NCI-H2227 treated with DMSO at 0.1 percent for 48 hours (cell line): Measurements from ENCODE around the gene USP10.

ENCODE experiments used
- DNase-seq: peaks from one replicate; lab custom pipeline; 2025; lab: John Stamatoyannopoulos, UW

The USP10 gene

DNA sequence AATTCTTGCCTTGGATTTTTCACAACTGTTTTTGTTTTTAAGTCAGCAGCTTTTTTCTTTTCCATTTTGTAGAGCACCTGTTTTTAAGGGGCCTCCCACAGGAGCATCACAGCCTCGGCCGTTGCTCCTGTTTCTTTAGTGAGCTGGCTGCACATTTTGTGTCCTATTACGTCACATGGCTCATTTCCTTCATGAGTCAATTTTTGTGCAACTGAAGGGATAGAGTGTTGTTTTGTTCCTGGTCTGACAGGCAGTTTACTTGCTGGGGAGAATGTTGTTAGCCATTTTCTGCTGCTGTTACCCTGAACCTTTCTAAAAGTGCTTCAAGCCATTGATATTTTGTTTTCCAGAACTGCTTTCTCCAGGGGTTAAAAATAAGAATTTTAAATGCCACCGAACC, 75.0 kb downstream of the USP10 start:
- no peak for DNase-seq

DNA sequence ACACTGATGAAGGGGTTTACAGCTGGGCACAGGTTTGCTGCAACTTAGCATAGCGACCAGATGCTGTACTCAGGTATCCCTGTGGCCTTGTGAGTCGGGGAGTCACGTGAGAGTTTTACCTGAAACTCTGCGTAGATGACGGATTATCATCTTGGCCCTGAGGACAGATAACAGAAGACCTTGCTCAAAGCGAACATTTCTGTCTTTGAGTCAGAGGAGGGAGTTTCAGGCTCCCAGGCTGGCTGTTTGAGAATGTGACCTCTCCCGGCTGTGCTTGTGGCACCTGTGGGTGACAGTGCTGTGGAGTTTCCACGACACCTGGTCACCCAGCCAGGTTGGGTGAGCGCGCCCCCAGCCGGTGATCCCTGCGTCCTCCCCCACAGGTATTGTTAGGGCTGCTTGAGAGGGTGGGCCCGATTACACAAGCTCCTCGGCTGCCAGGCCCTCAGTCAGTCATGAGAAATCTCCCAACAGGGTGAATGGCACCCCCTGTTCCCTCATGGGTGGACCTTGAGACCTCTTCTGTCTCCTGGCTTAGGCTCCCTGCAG, 75.5 kb downstream of the USP10 start:
- DNase-seq: no peak

DNA sequence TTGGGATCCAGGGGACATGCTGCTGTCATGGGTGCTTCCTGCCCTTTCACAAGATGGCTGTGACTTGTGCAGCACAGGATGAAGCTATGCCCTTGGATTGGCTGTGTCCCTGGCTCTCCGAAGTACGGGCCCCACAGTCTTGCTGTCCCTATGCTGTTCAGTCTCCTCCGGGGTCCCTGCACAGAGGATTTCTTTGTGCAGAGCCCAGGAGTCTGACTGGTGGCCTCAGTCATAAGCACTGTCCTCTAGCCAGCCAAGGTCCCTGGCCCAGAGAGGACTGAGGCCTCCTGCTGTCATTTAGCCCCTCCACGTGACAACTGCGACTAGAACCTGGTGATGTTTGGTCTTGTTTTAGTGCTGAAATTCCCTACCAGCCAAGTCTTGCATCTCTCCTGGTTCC, 77.6 kb downstream of the USP10 start:
- DNase-seq: no peak

- DNase-seq: no peak
Observed at GRCh38 chr16:84778720-84779119, 78.9 kb downstream of the USP10 start.

DNA sequence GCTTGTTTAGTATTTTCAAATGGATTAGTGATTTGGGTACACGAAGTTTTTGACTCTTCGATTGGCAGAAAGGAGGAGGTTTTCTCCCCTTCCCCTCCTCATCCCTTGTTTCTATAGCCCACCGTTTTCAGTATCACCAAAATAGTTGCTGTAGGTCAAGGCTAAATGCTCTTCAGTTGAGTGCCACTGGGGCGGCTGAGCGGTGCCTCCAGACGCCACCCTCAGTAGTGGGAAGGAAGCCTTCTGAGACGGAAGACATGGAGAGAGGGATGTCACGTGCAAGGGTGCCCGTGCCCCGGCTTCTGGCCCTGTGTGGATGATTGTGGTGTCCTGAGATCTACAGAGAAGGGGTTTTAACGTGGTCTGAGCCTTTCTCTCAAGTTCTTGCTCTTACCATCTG, 80.3 kb downstream of the USP10 start:
- no peak for DNase-seq

- no peak for DNase-seq
Observed at GRCh38 chr16:84780544-84781376, 81.0 kb downstream of the USP10 start.

GRCh38 chr16:84782846-84783245, 83.0 kb downstream of the USP10 start:
- DNase-seq: no peak

- no peak for DNase-seq
Observed at GRCh38 chr16:84785843-84786581, 86.2 kb downstream of the USP10 start.

DNA sequence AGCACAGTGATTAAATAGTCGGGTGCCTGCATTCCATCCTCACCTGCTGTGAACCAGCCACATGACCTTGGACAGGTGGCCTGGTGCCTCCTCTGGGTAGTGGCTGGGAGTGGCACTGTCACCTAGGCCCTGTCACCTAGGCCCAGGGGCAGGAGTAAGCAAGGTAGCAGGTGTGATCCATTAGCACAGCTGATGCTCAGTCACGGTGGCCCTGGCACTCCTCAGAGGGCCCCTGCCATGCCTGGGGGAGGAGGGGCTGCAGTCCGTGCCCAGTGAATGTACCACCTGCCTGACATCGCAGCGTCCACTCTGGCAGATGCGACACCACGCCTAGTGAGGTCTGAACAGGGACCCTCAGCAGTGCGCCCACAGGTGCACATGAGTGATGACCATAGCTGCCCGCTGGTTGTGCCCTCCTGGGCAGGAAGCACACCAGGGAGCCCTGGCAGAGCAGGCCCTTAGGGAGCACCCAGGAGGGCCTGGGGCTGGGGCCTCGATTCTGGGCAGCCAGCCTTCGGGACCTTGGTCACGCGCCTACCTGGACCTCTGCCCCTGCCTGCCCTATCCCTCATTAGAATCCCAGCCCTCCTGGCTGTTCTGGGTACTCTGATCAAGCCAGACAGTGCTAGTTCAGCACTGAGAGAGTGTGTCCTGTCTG, 86.9 kb downstream of the USP10 start:
- DNase-seq: no peak

DNA sequence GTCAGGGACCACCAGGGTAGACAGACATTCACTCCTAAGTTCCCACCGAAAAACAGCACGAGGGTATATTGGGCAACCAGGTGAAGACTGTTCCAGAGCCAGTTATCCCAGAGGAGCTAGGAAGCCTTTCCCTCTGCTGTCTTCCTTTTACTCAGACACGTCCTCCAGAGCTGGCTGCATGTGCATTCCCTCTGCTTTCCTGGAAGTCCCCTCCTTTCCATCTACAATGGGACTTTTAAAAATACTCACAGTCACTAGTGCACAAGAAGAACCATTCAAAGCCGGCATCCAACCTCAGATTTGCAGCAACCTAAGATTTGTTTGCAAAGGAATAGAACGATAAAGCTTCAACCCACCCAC, 87.4 kb downstream of the USP10 start:
- DNase-seq: no peak

DNA sequence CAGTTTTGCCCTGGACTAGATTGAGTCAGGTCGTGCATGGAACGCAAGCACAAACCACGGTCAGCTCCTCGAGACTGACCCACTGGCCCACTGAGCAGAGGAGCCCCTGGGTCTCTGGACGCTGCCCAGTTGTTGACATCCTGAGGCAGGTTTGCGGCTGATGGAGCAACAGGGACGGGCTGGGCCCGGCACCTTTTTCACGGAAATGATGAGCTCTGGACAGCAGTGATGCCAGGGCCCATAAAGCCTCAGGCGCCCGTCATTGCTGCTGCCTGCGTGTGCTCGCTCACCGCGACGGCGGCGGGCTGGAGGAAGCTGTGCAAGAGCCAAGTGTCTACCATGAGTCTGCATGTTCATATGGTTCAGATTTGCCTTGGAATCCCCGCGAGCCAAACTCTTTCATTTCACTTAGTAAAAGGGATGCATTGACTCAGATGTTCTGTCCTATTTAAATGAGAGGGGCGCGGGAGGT, 89.2 kb downstream of the USP10 start:
- no peak for DNase-seq

- no peak for DNase-seq
Observed at GRCh38 chr16:84789431-84789830, 89.6 kb downstream of the USP10 start.

- DNase-seq: no peak
Observed at GRCh38 chr16:84790301-84790700, 90.5 kb downstream of the USP10 start.

DNA sequence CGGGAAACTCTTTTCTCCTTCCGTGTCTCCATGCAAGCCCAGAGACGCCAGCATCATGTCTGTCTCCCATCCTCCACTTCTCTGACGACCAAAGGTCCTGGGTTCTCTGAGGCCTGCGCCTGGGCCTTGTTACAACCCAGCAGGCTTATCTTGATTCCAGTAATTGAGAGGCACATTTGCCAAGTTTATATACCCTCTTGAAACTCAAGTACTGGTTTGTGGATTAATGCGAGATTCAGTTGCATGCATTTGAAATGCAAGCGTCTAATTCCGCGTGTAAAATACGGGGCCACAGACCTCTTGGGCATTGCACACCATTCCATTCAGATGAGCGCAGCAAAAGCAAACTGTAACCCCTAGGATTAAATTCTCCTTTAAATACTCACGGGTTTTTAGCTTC, 91.3 kb downstream of the USP10 start:
- no peak for DNase-seq

GRCh38 chr16:84791501-84791900, 91.7 kb downstream of the USP10 start:
- DNase-seq: no peak

DNA sequence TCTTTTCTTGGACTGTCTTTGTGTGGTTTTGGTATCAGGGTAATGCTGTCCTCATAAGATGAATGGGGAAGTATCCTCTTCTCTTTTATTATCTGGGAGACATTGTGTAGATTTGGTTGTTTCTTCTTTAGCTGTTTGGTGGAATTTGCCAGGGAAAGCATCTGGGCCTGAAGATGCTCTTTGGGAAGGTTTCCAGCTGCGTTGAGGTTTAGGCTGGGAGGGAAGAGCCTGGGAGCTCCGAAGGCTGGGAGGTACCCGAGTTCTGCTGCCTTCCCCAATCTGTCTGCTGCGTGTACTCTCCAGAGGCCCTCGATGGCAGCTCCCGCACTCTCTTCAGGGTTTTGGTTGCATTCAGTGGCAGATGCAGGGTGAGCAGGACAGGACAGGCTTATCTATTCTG, 94.4 kb downstream of the USP10 start:
- DNase-seq: no peak

GRCh38 chr16:84794626-84795025, 94.8 kb downstream of the USP10 start:
- no peak for DNase-seq

GRCh38 chr16:84795329-84796053, 95.7 kb downstream of the USP10 start:
- no peak for DNase-seq

- DNase-seq: no peak
Observed at GRCh38 chr16:84800158-84800978, 100.6 kb downstream of the USP10 start.

GRCh38 chr16:84803146-84803545, 103.3 kb downstream of the USP10 start:
- no peak for DNase-seq

DNA sequence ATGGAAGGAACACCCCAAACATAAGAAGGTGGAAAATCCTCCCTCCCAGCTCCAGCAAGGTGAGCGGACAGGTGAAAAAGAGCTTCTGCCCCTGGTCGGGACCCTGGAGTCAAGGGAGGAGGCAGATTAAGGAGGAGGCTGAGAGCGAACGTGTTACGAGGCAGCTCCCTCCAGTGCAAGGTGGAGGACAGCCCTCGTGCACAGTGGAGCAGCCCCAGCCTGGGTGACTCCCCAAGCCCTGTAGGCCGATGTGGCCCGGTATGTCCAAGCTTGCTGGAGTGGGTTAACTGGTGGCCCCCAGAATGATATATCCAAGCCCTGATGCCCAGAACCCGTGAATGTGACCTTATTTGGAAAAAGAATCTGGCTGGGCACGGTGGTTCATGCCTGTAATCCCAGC, 104.5 kb downstream of the USP10 start:
- DNase-seq: no peak
